CD4-positive, alpha-beta T cell treated with Interleukin-10 for 1 hour (primary cell): ENCODE measurements around the gene TXK.

Experiments
- DNase-seq: peaks from one replicate; pipeline ENCODE4 v3.0.0-alpha.2; 2020

The TXK gene

DNA sequence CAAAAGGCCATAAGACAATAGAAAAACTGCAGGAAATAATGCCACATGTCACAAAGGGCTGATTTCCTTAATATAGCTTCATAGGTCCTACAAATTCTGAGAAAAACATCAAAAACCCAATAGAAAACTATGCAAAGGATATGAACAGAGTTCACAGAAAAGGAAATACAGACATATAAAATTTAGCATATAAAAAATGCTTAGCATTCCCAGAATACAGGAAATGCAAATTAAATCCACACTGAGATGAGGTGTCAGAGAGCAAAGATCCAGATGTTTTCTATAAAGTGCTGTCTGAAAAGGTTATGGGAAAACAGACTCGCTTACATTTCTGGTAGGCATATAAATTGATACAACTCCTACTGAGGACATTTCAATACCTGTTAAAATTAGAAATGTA, 33.8 kb downstream of the TXK start:
- DNase-seq, result no peak

DNA sequence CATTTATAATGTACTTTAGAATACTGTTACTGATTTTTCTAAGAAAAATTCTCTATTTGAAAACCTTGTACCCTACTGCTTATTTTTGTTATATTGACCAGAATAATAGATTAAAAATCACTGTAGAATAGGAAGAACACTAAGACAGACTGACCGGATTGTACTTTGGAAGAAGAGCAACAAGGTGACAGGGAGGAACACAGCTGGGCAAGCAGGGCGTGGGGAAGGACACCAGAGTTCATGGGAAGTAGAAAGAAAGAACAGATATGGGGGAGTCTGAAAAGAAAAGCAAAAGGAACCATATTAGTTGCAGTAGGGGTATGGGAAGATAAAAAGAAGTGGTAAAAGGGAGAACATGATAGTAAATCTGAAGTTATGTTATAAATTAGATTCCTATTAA, 38.6 kb downstream of the TXK start:
- DNase-seq, result no peak

DNA sequence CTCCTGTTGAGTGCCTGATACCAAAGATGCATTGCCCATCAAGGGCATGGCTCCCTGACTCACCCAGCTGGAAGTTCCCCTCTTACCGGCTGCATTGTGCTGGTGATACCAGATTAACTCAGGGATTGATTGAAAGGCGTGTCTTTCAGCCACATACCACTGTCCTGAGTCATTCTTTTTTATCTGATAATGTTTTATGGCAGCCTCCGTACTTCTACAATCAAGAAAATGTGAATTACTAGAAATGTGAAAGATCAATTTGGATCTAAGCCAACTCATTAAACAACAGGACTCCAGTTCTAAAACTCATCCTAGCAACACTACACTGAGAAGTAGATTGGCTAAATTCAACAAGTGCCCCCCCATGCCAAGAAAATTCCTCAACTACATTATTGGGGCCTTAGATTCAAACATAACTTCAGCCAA, 40.0 kb downstream of the TXK start:
- no peak for DNase-seq

DNA sequence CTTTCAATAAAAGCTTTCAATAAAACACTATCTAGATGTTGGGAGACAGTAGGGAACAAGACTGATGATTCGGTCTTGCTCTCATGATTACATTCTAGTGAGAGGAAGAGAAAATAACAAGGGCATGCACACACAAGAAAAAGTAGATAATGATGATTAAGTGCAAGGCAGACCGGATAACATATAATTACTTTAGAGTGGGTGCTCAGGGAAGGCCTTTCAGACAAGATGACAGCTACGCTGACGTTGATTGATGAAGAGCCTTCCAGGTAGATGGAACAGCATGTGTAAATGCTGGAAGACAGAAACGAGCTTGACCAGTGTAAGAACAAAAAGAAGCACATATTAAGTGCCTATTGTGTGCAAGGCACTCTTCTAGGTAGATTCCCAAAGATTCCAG, 43.4 kb downstream of the TXK start:
- no peak for DNase-seq

DNA sequence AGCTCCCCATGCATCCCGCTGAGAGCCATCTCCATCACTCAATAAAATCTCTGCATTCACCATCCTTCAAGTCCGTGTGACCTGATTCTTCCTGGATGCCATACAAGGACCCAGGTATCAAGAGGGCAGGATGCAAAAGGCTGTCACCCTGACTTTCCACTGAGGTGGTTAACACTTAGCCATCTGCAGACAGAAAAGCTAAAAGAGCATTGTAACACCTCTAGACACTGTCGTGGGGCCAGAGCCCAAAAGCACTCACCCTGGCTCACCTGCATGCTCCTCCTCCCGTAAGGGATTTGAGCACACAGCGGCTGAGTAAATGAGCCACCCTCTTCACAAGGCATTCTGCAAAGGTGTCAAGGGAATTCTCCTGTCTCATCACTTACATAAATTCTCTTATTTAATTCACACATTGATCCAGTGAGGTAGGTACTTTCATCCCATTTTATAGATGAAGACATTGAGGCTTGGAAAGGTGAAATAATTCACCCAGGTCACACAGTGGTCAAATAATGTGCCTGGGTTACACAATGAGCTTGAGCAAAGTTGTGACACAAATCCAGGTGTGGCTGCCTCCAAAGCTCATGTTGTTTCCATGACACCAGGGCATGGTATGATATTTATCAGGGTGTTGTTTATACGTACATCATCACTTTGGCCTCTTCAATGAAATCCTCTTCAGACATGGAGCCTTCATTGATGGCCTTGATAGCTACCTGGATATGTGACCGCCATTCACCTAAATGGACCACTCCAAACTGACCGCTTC, 48.0 kb downstream of the TXK start:
- DNase-seq, result no peak

DNA sequence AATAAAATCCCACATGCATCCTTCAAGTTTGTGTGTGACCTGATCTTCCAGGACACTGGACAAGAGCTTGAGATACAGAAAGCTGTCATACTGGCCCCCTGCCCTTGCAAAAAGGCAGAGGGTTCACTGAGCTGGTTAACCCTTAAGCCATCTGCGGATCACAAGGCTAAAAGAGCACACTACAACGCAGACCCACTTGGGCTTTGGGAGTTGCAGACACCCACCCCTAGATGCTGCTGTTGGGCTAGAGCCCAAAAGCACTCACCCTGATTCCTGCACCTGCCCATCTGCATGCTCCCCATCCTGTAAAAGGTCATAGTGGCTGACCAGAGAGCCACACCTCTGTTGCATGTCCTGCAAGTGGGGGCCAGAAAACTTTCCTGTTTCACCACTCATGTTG, 51.1 kb downstream of the TXK start:
- no peak for DNase-seq

DNA sequence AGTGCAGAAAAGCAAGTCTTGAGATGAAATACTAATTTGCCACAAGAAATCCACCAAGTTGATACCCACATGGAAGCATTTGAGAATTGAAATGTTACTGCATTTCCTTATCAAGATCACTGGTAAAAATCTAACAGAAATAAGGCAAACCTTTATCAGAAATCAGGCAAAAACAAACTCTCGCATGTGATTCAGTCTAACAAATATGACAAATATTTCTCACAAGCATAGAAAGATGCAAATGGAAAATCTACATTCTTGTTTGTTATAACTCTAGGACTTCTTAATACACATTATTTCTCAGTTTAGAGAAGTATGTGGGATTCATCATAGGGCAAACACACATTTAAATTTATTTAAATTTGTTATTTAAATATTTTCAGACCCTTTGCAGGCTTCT, 52.9 kb downstream of the TXK start:
- DNase-seq, result no peak

DNA sequence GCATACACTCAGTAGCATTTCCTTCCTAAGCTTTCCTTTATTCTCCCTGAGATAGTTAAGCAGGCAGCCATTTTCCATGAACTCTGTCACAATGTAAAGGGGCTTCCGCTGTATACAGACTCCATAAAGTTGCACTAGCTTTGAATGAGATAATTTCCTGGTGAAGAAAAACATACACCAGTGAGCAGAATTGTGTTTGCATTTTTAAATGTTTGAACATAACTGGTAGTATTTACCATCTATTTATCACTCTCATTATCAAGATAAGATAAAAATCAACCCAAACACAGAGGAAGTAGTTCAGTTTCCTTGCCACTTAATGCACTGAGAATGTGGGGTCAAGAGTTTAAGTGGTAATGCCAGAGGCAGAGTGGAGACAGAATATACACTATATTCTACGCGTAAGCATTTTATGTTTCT, 54.1 kb downstream of the TXK start:
- DNase-seq, result no peak

DNA sequence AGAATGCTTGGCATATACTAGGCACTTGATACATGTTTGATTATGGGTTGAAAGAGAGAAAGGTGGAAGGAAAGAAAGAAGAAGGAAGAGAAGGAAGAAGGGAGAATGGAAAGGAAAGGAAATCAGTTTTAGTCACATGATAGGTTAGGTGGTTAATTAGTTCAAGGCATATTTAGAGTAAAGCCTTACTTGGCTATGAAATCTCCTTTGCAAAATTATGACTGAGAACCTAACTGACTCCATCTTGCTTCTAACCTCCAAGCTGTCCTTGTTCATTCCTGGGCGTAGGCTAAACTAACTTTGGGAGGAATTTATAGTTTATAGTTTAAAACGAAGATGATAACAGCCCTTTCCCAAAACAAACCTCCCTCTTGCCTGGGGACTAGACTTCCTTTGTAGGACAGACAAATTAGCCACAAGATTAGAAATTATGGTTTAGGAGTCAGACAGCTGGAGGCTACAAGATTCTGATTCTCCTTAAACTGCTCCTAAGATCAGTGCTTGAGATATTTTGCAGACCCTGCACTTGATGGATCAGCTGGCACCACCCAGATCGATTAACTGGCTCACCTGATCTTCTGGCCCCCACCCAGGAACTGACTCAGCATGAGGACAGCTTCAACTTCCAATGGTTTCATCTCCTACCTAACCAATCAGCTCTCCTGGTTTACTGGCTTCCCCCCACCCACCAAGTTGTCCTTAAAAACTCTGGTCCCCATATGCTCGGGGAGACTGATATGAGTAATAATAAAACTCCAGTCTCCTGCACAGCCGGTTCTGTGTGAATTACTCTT, 55.0 kb downstream of the TXK start:
- DNase-seq, result no peak

DNA sequence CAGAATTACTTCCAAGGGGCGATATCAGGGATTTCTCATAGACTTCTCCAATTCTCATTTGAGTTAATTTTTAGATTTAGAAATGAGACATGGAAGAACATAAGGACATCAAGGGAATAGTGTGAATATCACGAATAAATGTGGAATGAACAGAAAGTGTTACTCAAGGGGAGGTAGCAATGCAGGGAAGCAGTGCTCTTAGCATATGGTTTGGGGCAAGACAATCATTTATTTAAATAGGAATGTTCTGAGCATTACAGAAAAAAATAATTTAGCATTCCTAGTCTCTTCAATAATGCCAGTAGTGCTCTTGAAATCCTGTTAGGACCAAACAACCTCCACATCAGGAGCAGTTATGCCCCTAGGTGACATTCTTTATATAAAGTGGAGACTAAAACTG, 55.6 kb downstream of the TXK start:
- no peak for DNase-seq

DNA sequence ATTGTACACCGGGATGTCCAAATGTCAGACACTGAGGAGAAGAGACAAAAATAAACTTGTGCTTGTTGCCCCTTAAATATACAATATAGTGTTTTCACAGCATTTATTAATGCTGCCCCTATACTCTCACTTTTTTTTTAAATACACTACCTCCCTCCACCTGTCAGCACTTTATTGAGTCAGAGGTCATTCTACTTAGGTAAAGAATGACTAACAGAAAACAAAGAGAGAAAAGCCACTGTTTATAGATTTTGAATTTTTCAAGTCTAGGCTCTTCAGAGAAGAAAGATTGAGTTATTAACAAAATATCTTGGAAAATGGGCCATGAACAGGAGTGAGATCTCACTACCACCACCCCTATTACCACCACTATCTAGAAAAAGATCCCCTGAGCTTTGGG, 59.4 kb downstream of the TXK start:
- DNase-seq, result no peak

DNA sequence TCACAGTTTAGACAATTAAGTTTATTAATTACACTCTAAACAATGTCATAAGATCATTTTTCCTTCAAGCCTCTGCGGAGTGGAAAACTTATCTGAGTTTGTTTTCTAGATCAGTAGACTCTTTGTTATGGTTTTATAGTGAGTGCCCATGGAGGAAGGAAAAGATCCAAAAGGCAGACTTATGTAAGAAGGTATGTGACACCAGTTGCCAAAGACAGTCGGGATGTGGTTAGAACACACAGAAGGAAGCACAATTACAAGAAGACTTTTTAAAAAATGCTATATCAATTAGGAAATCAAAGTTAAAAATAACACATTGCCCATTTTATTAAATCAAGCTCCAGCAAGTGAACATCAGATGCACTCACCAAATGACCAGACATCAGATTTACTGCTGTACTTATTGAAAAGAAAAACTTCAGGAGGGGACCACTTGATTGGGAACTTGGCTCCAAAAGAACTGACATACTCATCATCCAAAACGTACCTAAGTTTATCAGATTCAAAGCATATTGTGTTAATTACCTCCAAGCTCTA, 60.4 kb downstream of the TXK start:
- no peak for DNase-seq

DNA sequence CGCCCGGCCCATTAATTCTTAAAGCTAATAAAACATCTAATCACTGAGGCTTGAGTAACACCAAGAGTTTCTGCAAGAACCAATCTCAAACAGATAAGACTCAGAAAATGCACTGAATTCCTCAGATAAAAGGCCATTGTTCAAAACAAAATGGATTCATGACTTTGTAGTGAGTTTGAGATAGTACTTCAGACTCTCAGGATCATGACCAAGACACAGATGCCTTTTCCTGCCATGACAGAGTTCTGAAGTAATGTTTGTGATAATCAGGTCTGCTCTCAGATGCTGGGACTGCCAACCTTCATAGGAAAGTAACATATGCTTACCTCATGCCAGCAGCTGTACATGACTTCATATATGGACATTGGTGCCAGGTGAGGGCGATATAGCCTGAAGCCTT, 62.9 kb downstream of the TXK start:
- no peak for DNase-seq

DNA sequence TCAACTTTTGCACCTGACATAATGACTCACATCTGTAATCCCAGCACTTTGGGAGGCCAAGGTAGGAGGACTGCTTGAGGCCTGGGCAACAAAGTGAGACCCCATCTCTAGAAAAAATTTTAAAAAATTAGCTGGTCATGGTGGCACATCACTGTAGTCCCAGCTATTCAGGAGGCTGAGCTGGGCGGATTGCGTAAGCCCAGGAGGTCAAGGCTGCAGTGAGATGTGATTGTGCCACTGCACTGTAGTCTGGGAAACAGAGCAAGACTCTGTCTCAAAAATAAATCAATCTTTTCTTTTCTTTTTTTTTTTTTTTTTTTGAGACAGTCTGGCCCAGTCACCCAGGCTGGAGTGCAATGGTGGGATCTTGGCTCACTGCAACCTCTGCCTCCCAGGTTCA, 65.0 kb downstream of the TXK start:
- no peak for DNase-seq

DNA sequence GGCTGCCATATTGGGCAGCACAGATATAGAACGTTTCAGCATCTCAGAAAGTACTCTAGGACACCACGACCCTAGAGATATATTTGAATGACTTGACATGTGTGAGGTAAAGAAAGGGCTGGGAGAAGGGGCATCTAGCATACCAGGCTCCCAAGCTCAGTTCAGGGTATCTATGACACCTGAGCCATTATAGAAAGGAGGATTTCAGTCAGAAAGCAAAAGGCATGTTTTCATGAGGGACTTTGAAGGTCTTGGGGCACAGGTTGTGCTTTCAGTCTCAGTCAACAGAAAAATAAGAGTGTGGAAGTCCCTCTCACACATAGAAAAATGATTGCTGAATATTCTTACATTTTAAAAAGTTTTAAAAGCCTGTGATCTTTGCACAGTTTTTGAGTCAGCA, 65.9 kb downstream of the TXK start:
- no peak for DNase-seq

DNA sequence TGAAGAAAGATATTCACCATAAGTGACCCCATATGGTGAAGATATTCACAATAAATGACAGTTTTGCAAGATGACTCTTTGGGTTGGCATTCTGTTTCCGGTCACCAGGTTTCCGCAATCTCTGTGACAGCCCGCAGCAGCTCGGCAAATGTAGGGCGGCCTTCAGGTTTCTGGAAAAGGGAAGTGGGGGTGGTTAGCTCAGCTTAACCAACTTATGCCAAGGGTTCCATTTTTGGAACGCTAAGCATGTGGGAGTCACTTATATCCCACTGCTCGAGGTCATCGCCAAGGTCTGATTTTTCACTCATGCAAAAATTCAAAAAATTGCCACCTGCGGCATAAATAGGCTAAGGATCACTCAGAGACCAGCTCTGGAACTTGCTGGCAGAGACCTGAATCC, 66.5 kb downstream of the TXK start:
- no peak for DNase-seq

DNA sequence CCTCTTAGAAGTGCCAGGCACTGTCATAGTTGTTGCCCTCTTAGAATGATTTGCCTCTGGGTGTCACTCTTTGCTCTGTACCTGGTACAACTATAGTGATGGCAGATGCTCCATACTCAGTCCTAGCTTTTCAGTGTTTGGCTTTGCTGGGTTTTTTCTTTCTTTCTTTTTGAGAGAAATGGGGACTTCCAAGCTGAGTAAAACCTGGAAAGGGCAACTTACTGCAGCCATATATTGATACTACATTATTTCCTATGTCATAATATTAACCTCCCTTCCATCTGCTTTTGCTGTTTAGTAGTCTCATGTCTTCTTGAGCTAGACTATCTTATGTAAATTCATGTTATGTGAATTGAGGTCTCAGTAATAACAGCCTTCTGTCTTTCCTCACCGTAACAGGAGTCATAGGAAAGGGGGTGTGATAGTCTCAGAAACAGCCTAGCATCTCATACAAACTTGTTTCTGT, 68.4 kb downstream of the TXK start:
- no peak for DNase-seq

DNA sequence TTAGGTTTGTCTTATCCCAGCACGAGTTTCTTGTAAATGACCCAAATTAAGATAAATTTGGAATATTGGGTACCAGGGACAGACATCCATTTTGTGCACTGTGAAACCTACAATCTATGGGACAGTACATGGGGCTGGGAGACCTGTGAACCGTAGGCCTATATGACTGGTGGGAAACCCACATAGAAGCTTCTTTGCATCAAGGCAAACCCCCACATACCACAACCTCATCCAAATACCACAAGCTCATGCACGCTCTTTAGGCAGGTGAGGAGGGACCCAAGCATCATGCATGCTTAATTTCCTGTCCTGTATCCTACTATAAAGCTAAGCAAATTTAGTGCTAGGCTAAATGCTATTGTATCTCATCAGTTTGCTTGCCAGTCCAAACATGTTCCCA, 69.7 kb downstream of the TXK start:
- no peak for DNase-seq

DNA sequence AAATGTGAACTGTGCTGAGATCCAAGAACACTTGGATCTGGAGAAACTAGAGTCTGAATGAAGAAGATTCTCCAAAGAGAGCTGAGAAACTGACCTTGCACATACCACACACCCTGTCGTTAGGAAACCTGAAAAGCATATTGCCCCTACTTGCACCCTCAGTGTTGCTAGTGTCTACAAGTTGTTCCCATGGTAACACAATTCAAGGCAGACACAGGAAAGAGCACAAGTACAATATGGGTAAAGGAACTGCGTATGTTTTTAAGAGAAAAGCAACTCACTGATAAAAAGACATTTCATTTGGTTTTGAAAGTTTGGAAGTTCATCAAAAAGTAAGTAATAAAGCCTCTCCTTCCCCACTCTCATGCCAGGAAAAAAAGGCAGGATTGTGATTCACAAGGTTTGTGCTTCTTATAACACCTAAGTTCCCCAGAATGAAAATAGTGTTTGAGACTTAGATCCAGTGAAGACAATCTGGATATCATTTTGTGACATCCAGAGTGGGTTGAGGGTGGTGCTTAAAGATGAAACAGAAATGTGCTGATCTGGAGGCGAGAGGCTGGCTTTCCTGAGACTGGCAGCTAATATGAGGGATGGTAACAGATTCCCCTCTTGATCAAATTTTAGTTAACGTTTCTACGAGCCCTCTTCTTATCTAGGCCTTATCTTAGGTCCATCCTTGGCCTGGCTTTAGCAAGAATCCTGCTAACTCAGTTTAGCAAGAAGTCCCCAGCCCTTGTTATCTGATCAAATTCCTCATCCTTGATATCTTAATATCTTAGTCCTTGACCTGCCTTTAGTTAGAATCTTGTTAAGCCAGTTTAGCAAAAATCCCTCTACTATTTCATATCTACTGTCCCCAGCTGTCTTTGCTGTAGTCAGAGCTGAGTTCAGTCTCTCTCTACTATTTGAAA, 75.2 kb downstream of the TXK start:
- no peak for DNase-seq

DNA sequence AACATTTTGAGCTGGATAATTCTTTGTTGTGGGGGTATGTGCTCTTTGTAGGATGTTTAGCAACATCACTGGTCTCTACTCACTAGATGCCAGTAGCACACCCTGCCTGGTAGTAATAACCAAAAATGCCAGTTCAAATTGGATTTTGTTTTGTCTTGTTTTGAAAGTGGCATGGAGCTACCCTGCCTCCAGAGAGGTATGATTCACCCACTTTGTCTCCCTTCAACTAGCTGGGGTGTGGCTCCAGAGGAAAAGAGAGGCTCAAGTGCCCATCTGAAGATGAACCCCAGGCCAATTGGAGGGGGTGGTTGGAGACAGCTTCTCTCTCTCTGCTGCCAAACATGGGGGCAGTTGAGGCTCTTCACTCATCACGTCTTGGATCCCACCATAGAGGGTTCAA, 83.0 kb downstream of the TXK start:
- DNase-seq, result no peak

DNA sequence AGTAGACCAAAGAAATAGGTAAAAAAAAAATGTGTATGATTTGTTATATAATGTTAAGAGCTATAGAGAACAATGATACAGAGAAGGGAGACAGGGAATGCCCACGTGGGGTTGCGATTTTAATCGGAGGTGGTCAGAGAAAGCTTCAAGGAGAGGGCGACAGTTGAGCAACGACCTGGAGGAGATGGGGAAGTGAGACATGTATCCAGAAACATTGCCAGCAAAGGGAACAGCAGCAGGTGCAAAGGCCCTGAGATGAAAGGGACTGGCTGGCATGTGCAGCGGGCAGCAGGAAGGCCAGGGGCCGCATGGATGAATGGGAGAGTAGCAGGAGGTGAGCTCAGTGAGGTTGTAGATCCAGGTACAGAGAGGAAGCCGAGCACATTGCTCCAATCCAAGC, 84.6 kb downstream of the TXK start:
- no peak for DNase-seq

DNA sequence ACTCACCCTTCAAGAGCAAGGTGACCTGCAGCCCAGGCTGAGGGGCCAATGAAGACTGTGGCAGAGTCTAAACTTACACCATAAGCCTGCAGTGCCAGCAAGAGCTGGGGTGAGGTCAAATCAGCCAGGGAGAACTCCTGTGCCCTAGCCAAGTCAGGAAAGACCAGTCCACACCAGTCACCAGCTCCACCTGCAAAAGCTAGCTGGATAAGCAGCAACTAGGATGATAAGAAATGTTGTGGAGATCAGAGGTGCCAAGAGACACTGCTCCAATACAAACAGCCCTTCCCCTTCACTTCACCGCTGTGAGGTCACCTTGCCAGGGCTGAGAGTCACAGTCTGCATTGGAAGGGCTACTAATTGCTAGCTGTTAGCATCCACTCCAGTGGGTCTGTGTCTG, 86.2 kb downstream of the TXK start:
- DNase-seq, result no peak

DNA sequence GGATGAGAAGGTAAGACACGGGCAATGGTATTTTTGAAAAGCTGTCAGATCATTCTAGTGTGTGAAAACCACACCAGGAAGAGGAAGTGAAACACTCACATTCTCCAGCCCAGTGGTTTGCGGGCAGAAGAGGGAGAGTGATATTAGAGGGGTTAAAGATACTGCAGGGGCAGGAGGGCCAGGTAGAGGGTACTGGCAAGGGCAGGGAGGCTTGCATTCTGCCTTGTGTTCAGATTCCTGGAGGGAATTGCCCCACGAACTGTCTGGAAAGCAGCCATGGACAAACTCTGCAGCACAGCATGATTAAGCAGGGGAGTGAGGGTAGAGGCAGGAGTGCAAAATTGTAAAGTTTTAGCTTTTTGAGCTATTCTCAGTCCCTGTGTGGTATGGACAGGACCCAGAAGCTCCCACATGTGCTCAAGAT, 86.6 kb downstream of the TXK start:
- DNase-seq, result peak; percentile 62
